Endothelial cell (in vitro differentiated cells): ENCODE results near the gene SPIRE2. TPM values are rescaled to one million over a fixed set of nuclear protein-coding genes. Genes with fewer than 3 reads are reported as not detected.

Source experiments
- DNase-seq: peaks from one replicate; pipeline ENCODE4 v3.0.0; 2021; ENCODE audit warnings: low spot score
- H3K27ac Mint-ChIP-seq: one replicate; pipeline ENCODE4 v1.8.0; 2021; ENCODE audit warnings: mixed read lengths, inconsistent platforms; ENCODE audit not compliant: unreplicated experiment
- H3K27me3 Mint-ChIP-seq: one replicate; pipeline ENCODE4 v1.8.0; 2021; ENCODE audit warnings: mild to moderate bottlenecking, moderate library complexity, mixed read lengths, inconsistent platforms; ENCODE audit not compliant: unreplicated experiment
- H3K36me3 Mint-ChIP-seq: one replicate; pipeline ENCODE4 v1.8.0; 2021; ENCODE audit warnings: mild to moderate bottlenecking, low read depth, mixed read lengths, inconsistent platforms; ENCODE audit not compliant: unreplicated experiment
- H3K4me1 Mint-ChIP-seq: one replicate; pipeline ENCODE4 v1.8.0; 2021; ENCODE audit warnings: mild to moderate bottlenecking, mixed read lengths, inconsistent platforms; ENCODE audit not compliant: unreplicated experiment
- H3K4me3 Mint-ChIP-seq: one replicate; pipeline ENCODE4 v1.8.0; 2021; ENCODE audit warnings: mild to moderate bottlenecking, mixed read lengths, inconsistent platforms; ENCODE audit not compliant: unreplicated experiment
- H3K9me3 Mint-ChIP-seq: one replicate; pipeline ENCODE4 v1.8.0; 2021; ENCODE audit warnings: mixed read lengths, inconsistent platforms; ENCODE audit not compliant: unreplicated experiment
- total RNA-seq: library from RNA; stranded (reverse); fragmentation: NEBNext Ultra II Directional; extraction: Animal tissue kit (Norgen Biotek cat#: 25700); gene quantifications from one replicate; pipeline ENCODE4 v1.2.1, GENCODE V29; 2021; ENCODE audit not compliant: unreplicated experiment
- TF ChIP-seq, protein P1 (sequence below): fragments of 200-600 bp; sonication (generic); IDR thresholded peaks from one replicate; pipeline ENCODE4 v1.5.0; 2021; ENCODE audit warnings: antibody characterized with exemption; ENCODE audit not compliant: unreplicated experiment

Gene SPIRE2
- total RNA-seq, 1 donor from 2014 or later, result 7.9 TPM

- Mint-ChIP-seq H3K9me3 (no peaks in the 10 kb centered on the region), H3K4me1 (peaks cover 7% of the 10 kb centered on the region), H3K36me3 (peaks cover 10% of the 10 kb centered on the region), H3K4me3 (no peak overlapping the region), H3K27ac (no peak overlapping the region), H3K27me3 (peaks cover 21% of the 10 kb centered on the region)
- TF ChIP-seq, protein P1, sequence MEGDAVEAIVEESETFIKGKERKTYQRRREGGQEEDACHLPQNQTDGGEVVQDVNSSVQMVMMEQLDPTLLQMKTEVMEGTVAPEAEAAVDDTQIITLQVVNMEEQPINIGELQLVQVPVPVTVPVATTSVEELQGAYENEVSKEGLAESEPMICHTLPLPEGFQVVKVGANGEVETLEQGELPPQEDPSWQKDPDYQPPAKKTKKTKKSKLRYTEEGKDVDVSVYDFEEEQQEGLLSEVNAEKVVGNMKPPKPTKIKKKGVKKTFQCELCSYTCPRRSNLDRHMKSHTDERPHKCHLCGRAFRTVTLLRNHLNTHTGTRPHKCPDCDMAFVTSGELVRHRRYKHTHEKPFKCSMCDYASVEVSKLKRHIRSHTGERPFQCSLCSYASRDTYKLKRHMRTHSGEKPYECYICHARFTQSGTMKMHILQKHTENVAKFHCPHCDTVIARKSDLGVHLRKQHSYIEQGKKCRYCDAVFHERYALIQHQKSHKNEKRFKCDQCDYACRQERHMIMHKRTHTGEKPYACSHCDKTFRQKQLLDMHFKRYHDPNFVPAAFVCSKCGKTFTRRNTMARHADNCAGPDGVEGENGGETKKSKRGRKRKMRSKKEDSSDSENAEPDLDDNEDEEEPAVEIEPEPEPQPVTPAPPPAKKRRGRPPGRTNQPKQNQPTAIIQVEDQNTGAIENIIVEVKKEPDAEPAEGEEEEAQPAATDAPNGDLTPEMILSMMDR, result no peak
- DNase-seq, result peak; percentile 51
Observed at GRCh38 chr16:89917773-89918452, 89.6 kb downstream of the SPIRE2 start.

DNA sequence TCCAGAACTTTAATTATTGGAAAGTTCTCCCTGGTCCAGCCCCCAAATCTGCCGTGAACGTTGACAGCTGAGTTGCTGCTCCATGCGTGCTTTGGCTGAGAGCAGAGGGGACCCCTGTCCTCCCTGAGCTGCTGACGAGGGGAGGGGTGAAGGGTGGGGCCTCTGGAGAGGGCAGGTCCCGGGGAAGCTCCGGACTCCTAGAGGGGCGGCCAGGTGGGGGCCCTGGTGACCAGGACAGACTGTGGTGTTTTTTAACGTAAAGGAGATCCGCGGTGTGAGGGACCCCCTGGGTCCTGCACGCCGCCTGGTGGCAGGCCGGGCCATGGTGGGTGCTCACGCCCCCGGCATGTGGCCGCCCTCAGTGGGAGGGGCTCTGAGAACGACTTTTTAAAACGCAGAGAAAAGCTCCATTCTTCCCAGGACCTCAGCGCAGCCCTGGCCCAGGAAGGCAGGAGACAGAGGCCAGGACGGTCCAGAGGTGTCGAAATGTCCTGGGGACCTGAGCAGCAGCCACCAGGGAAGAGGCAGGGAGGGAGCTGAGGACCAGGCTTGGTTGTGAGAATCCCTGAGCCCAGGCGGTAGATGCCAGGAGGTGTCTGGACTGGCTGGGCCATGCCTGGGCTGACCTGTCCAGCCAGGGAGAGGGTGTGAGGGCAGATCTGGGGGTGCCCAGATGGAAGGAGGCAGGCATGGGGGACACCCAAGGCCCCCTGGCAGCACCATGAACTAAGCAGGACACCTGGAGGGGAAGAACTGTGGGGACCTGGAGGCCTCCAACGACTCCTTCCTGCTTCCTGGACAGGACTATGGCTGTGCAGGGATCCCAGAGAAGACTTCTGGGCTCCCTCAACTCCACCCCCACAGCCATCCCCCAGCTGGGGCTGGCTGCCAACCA lies 90.4 kb downstream of the SPIRE2 start, which contains the start of gene MC1R:
TSS of gene MC1R (plus strand) at position 410 of the 895 bp plus-strand sequence. CDS start at position 807, 397 bp downstream.
- TF ChIP-seq, protein P1, result peak; percentile 63
- Mint-ChIP-seq H3K27ac (peak within 1 kb of the TSS; percentile 9), H3K27me3 (peaks cover 21% of the 10 kb centered on the region), H3K4me1 (peaks cover 7% of the 10 kb centered on the region), H3K4me3 (no peak within 1 kb of the TSS), H3K36me3 (peaks cover 10% of the 10 kb centered on the region), H3K9me3 (no peaks in the 10 kb centered on the region)
- DNase-seq, result peak; percentile 70

DNA sequence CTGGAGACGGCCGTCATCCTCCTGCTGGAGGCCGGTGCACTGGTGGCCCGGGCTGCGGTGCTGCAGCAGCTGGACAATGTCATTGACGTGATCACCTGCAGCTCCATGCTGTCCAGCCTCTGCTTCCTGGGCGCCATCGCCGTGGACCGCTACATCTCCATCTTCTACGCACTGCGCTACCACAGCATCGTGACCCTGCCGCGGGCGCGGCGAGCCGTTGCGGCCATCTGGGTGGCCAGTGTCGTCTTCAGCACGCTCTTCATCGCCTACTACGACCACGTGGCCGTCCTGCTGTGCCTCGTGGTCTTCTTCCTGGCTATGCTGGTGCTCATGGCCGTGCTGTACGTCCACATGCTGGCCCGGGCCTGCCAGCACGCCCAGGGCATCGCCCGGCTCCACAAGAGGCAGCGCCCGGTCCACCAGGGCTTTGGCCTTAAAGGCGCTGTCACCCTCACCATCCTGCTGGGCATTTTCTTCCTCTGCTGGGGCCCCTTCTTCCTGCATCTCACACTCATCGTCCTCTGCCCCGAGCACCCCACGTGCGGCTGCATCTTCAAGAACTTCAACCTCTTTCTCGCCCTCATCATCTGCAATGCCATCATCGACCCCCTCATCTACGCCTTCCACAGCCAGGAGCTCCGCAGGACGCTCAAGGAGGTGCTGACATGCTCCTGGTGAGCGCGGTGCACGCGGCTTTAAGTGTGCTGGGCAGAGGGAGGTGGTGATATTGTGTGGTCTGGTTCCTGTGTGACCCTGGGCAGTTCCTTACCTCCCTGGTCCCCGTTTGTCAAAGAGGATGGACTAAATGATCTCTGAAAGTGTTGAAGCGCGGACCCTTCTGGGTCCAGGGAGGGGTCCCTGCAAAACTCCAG lies 91.5 kb downstream of the SPIRE2 start:
- peak overlapping the region; percentile 9 for H3K27ac Mint-ChIP-seq
- H3K4me1 Mint-ChIP-seq, result peaks cover 7% of the 10 kb centered on the region
- H3K9me3 Mint-ChIP-seq, result no peaks in the 10 kb centered on the region
- no peak overlapping the region for H3K4me3 Mint-ChIP-seq
- TF ChIP-seq, protein P1, result no peak
- H3K27me3 Mint-ChIP-seq, result peaks cover 16% of the 10 kb centered on the region
- no peak for DNase-seq
- H3K36me3 Mint-ChIP-seq, result peaks cover 3% of the 10 kb centered on the region

DNA sequence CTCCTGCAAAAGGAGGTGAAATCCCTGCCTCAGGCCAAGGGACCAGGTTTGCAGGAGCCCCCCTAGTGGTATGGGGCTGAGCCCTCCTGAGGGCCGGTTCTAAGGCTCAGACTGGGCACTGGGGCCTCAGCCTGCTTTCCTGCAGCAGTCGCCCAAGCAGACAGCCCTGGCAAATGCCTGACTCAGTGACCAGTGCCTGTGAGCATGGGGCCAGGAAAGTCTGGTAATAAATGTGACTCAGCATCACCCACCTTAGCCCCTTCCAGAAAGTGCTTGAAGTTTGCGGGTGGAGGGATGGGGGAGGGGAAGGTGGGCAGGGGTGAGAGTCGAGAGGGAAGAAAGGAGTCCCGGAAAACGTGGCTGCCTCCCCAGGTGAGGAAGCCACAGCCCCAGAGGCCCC lies 92.4 kb downstream of the SPIRE2 start:
- peaks cover 7% of the 10 kb centered on the region for H3K4me1 Mint-ChIP-seq
- H3K9me3 Mint-ChIP-seq, result no peaks in the 10 kb centered on the region
- no peak overlapping the region for H3K27ac Mint-ChIP-seq
- H3K27me3 Mint-ChIP-seq, result peaks cover 14% of the 10 kb centered on the region
- peaks cover 3% of the 10 kb centered on the region for H3K36me3 Mint-ChIP-seq
- TF ChIP-seq, protein P1, result no peak
- no peak overlapping the region for H3K4me3 Mint-ChIP-seq
- DNase-seq, result no peak

Other genes starting within 250 kb of the SPIRE2 start
- 118 TPM for gene DPEP1, start 214.8 kb upstream of the SPIRE2 start, total RNA-seq
- 104 TPM for gene CHMP1A, start 170.8 kb upstream of the SPIRE2 start, total RNA-seq
- 13.8 TPM for gene SPATA33, start 170.6 kb upstream of the SPIRE2 start, total RNA-seq
- 83.2 TPM for gene CDK10, start 141.8 kb upstream of the SPIRE2 start, total RNA-seq
- 7.5 TPM for gene SPATA2L, start 126.8 kb upstream of the SPIRE2 start, total RNA-seq
- gene VPS9D1, start 107.6 kb upstream of the SPIRE2 start, total RNA-seq, result 12.2 TPM
- 25.4 TPM for gene ZNF276, start 106.9 kb upstream of the SPIRE2 start, total RNA-seq
- gene FANCA, start 11.8 kb upstream of the SPIRE2 start, total RNA-seq, result 29.1 TPM
- 210 TPM for gene TCF25, start 45.1 kb downstream of the SPIRE2 start, total RNA-seq
- gene MC1R, start 90.4 kb downstream of the SPIRE2 start, total RNA-seq, result 2.9 TPM
- gene TUBB3, start 94.9 kb downstream of the SPIRE2 start, total RNA-seq, result 95.7 TPM
- gene DEF8, start 120.3 kb downstream of the SPIRE2 start, total RNA-seq, result 65.5 TPM
- gene DBNDD1, start 191.0 kb downstream of the SPIRE2 start, total RNA-seq, result 36.8 TPM
- gene PRDM7, start 248.9 kb downstream of the SPIRE2 start, total RNA-seq, result not detected